HK-2 (cell line): Measurements from ENCODE around the gene SPOCK1.
A peak's percentile ranks its signal among the peaks of the same experiment; 100 is the strongest.

Source experiments
- DNase-seq: peaks from one replicate; pipeline ENCODE4 v3.0.0-alpha.2; 2018; ENCODE audit not compliant: unreplicated experiment

The SPOCK1 gene

DNA sequence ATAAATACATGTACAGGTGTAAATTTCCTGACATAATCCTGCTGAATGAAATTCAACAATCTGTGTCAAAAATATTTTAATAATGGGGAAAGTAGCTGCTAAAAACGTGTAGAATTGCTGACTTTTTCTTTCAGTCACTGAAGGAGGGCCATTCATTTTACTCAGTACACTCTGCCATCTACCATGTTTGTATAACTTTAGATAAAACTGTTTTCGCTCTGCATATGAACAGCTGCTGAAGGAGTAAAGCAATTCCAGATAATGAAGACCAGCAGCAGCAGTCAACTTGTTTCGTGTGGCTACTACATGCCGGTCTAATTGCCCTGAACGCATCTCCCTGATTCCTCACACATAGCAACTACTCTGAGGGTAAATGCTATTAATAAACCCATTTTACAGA lies 380.5 kb downstream of the SPOCK1 start:
- DNase-seq = no peak

DNA sequence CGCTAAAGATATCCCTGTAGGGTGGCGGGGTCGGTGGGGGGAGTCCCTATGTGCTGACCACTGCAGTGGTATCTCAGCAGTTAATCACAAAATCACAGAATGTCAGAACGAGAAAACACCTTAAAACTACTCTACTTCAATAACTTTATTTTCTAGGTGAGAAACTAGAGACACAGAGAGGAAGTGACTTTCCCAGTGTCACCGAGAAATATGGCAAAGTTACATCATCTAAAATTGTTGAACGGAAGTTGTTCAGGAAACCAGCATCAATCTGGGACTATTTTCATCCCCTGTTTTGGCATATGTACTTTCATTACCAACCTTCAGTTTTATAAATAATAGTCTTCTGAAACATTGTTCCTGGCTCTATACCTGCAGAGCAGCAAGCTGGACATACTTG lies 384.0 kb downstream of the SPOCK1 start:
- DNase-seq = no peak

DNA sequence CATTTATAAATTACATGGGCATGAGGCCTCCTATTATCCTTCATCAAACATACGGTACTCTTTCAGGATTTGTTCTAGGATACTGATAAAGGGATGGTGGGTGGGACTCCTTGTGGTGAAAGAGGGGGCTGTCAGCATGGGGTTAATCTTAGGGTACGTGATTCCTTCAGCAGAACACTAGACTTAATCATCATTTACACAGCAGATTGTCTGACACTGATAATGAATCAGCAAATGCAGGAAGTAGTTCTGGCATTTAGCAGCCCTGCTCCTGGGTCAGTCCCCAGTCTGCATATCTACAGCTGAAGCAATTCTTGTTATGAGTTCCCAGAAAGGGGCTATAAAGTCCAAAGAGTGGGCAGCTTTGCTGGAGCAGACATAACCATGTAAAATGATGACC lies 384.6 kb downstream of the SPOCK1 start:
- DNase-seq = no peak

DNA sequence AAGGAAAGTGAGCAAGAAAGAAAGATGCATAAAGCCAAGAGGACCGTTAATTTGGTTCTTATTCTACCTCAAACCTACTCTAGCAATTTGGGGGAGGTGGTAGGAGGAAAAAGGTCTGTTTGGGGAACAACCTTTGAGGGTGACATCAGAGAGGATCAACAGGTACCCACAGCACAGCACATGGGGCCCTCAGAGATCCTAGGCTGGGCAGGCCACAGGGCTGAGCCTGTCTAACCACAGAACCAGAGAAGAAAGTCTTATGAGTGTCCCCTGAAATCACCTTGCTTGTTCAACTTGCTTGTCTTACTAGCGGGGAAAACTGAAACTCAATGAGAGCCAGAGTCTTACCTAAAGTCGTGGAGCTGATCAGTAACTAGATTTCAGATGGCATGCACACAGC lies 385.2 kb downstream of the SPOCK1 start:
- no peak for DNase-seq

DNA sequence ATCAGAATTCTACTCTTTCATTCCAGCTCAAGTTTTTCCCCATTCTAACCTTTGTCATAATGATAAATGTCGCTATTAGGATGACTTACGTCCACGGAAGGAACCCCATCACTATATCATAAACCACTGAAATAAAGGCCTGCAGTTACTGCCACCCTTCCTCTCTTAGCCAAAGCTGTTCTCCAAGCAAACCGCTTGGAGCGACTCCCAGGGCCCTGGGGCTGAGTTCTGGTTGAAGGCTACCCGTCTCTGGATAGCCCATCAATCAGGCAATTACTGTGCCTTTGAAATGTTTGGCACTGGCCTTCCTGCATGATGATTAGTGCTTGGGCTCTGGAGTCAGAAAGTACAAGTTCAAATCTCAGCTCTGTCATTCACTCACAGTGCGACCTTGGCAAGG lies 386.0 kb downstream of the SPOCK1 start:
- no peak for DNase-seq

DNA sequence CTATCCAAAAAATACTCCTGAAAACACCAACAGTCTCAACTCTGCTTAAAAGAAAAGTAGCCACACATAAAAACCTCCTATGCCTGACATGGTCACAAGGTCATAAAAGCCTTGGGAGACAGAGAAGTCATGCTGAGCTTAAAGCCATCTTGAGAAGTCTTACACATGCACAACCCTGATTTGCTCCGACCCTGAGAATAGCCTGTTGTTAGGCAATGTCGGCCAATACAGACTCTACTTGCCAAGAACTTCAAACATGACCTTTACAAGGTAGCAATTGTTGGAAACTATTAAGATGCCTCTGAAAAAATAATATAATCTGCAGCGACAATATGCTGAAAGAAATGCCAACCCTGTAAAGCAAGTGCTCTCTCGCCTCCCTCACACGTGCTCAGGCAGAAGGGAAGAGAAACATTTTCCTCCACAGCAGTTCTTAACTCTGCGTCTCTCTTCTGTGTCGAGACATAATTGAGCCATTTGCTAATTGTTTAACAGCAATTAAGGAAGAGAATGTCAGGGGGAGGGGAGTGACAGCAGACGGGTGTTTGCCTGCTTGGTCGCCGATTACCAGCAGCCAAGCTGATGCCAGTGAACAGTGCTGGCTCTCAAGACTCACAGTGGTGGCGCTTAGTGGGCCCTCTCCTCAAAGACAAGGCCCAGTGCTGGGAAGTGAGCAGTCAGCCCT lies 393.6 kb downstream of the SPOCK1 start:
- no peak for DNase-seq

DNA sequence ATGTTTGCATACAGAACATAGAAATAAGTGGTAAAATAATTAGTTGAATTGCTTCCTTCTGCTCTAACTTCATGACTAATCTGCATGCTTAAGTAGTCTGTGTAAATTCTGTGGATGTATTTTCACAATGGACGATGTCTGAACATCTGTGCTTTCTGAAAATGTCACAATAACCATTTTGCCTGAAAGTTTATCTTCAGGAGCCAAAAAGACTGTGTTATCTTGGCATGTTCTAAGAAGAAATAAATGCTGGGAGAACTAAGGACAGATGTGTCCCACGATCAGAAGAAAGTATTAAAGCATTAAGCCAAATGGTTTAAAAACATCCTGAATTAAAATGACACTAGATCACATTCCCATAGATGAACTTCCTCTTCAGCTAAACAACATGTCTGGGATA lies 397.6 kb downstream of the SPOCK1 start:
- no peak for DNase-seq

DNA sequence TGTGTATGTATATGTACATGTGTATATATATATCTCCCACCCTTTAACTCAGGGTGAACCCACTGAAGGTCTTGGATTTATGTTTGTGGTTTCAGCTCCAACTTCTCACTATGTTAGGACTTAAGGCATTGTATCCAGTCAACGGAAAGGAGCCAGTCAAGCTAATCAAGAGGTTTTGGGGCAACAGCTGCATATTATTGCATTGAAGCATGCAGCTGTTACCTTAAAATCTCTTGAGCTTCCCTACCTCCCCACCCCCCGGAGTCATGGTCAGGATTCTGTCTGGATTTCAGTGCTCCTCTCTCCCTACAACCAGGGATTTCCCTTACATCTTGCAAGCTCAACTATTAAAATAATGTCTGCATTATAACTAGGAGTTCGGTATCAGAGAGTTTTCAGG lies 399.5 kb downstream of the SPOCK1 start:
- no peak for DNase-seq

DNA sequence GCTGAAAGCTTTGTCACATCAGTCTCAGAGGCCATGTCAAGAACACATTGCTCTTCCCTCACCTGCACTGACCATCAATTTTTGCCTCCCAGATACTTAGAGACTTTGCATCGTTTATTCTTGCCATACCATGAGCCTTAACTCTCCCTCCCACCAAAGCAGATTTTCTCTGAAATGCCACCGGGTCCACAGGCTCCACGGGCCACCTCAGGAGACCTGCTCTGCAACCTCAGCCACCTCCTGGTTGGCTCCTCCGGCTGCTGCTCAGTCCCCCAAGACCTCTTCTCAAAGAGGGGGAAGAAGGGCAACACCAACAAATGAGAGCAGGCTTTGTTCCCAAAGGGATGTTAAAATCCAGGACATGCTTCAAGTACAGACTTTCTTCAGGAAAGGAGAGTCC lies 400.5 kb downstream of the SPOCK1 start:
- no peak for DNase-seq

DNA sequence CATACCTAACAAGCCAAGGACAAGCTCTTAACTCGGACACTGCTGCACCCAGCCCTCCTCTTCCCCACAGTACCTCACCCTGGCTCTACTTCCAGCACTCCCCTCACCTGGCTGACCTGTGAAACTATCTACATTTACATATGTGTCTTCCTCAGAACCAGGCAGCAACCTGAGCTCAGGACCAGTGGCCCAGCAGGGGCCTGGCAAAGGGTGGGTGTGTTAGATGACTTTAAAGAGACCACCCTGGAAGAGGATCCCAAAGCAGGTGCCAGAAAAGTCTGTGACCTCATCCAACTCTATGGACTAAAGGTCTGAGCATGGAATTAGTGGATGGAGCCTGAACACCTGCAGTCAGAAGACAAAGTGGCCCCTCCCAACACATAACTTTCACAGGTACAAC lies 400.9 kb downstream of the SPOCK1 start:
- DNase-seq = no peak

DNA sequence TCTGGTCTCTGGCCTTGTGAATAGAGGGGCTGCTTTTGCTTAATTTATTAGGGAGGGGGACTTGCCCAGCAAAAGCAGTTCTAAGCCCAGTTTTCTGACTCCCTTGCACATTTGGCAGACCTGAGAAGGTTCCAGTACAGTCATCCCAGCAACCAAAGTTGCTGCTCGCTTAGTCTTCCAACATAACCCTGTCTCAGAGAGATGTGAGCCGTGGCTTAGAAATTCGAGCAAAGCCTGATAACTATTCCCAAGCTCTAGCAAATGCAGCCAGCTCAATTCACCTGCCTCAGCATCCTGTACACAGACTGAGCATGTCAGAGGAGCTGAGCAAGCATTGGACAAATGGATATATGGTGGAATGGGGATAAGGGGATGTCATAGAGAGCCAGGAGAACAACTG lies 401.9 kb downstream of the SPOCK1 start:
- no peak for DNase-seq

DNA sequence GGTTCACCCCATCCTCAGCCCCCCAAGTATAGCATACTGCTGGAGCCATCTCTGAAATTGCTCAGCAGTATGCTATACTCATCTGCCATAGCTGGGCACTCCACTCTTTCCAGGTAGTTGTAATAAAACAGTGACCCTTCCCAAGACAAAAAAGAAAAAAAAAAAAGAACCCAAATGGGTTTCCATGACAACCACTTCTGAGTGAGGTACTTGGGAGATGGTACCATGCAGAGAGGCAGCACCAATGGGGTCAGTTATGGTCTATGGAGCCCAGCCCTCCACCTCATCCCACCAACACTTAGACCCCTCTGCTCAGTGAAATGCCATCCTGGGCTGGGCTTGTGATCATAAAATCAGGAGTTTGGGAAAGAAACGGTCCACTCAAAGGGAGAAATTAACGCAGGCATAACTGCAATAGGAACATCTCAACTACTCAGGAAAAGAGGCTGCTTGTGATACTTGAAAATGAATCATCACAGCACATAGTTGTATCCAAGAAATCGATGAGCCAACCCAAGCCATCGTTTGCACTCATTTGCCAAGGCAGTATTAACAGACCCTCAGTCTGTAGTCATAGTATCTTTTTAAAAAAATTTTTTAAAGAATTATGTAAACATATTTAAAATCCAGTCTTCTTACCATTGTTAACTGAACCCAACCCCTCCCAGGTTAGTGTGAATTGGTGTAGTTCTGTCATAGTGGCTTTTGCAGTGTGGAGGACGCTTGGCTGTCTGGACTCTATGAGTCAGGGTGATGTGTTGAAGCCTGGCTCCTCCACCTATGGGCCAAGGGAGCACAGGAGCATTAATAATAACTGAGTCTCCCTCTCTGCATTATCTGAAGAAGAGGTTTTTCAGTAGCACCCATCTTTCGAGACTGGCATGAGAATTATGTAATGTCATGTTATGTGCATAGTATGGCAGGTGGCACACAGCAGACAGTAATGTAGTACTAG lies 402.7 kb downstream of the SPOCK1 start:
- DNase-seq = no peak

DNA sequence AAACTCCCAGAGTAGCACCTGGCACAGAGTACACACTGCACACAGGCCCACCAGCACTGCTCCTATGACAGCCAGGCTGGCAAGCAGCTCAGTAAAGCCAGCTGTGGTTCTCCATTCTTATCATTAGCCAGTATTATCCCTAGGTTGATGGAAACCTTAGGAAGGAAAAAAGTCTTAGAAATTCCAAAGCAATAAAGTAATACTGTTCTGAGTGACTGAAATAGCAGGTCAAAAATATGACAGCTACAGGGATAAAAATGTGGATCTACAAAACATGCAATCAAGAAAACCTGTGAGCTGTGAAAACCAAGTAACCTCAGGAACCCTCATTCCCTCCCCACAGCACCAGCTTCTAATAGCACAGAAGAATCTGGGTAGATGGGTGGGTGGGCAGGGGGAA lies 403.5 kb downstream of the SPOCK1 start:
- DNase-seq = no peak

DNA sequence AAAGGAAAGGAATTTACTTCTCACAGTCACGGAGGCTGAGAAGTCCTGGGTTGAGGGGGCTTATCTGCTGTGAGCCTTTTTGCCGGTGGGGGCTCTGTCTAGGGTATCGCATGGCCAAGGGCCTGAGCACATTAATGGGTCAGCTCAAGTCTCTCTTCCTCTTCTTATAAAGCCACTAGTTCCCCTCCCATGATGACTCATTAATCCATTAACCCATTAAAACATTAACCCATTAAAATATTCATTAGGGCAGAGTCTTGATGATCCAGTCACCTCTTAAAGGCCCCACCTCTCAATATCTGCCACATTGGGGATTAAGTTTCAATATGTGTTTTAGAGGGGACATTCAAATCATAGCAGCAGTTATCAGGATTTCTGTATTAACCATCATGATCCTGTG lies 406.3 kb downstream of the SPOCK1 start:
- DNase-seq = no peak

DNA sequence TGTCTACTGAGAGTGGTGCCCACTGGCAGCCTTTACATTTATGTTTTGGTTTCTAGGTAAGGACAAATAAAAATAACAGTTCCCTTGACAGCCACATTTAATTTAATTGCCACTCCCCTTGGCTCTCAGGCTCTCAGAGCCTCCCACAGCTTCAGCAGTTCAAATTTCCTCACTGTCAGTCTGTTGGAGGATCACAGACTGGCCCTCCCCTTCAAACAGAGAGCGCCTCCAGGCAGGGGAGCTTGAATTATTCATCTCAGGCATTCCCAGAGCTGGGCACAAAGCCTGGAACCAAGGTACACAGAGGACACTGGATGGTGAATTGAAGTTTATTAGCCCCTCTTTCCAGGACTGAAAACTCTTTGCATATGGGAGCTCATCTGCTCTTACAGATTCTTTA lies 407.7 kb downstream of the SPOCK1 start:
- DNase-seq = no peak

DNA sequence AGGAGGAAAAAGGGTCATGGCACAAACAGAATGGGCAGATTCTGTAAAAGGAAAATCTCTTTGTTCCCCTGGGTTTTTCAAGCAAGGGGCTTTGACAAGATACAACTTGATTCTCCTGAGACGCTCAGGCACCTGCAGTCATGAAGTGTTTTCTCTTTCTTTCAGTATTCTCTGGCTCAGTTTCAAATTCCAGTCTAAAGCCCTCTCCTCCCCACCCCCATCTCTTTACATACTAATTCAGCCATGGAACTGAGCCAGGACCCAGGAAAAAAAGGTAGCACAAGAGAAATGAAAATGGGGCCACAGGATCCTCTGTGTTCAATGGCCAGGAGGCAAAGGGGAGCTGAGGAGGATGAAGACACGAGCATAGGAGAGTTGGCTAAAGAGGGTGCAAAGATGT lies 408.4 kb downstream of the SPOCK1 start:
- DNase-seq = no peak

DNA sequence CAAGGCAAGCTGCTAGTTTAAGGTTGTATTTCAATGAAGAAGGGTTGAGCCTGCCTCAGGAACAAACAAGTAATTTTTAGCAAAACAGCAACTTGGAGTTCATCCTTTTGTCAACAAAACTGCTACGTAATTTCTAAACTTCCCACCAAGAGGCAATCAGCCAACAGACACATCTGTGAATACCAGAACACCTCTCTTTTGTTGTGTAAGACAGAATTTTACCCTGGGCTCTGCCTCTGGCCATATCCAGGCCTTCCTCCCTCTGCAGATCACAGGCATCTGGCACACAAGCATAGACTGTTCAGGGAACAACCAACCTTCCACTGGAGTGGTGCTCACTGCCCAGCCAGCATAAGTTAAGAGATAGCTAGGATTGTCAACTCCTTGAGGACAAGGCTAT lies 409.0 kb downstream of the SPOCK1 start:
- no peak for DNase-seq

DNA sequence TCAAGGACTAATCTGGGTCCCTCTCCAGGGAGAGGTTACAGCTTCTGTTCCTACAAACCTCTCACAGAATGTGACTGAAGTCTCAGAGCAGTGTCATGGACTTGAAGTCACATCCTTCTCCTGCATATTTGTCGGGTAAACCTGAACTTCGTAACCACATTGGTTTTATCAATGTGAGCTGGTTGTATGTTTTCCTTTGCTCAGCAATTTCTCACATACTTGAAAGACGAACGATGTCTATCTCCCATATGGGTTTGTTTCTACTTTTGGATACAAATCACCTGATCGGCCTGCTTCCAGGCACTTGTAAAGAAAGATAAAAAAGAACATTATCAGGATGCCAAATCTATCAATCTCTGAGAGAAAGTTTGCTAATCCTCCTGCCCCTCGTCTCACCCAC lies 411.0 kb downstream of the SPOCK1 start:
- DNase-seq = no peak

DNA sequence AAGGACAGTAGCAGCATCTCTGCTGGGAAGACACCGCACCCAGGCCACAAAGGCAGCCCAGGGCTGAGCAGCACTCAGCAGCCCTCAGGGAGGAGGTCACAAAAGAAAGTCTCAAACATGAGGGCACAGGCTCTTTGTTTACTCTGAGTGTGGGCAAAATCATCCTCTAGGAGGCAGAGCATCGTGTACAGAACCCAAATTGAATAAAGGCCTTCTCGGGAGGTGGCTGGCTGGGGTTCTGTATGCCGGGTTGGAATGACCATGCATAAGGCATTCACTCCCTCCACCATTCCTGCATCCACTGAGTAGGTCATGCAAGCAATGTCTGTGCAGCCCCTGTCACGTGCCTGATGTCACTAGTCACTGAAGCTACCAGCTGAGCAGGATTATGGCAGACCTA lies 412.8 kb downstream of the SPOCK1 start:
- DNase-seq = no peak

DNA sequence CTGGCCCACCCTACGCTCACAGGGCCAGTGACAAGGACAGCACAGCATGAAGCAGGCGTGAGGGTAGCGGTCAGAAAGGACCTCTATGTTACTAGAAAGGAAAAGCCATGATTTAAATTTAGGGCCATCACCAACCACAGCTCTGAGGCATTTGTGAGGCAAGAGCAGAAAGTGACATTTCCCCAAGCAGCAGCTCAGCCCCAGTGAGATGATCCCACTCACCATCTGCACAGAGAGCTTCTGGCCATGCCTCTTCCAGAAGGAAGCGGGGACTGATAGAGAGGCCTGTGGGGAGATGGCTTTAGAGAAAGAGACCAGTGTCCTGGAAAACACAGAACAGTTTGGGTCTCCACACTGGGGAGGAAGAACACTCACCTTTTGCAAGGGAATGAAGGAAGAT lies 413.9 kb downstream of the SPOCK1 start:
- DNase-seq = no peak

DNA sequence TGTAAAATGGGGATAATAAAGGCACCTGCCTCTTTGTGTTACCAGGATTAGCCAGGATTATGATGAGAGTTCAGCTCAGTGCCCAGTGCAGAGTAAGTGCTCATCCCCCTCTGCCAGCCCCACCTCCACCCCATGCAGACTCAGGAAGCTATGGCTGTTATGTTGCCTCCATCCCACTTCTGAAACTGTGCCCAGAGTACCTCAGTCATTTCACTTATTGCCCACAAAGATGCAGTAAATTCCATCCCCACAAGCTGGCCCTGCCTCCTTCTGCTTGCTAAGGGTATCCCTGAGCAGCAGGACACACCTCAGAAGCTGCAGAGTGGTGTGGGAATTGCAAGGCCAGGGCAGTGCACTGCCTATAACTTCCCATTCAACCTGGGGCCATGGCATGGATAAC lies 415.1 kb downstream of the SPOCK1 start:
- no peak for DNase-seq

DNA sequence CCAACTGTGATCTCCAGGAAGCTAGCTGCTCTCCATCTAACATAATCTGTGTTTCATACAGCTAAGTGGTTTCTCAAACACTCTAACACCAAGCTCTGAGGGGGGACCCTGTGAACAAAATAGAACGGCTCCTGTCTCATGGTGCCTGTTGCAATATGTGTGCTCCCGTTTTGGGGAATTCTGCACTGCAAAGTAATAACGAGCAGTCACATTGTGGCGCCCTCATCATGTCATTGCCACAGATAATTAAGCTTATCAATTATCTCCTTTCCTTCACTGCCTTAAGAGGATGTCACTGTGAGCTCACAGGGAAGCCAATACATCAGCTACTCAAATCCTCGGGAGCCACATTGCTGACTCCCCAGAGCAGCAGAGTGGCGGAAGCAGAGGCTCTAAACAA lies 416.2 kb downstream of the SPOCK1 start:
- DNase-seq = no peak

DNA sequence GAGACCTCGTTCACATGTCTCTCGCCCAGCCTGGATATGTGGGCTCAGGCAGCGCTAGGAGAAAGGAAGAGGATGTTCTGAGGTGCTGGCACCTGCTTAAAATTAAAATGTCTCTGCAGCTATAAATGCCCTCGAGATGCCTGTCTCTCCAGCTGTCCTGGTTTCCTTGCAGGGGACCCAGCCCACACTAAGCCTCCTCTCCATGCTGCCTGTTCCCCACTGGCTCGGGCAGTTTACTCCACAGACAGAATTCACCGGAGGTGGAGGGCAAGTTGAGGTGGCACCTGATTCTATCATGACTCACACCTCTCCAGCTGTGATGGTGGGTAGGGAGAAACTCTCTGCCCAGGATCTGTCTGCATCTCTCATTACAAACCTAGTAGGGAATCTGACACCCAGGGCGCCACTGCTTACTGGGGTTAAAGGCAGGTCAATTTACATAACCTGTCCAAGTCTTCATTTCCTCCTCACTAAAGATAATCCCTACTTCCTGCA lies 420.9 kb downstream of the SPOCK1 start:
- peak; percentile 57 for DNase-seq
